Gastrocnemius medialis (tissue), 4 donors: ENCODE data around the gene EML5.

Experiments used
- POLR2A ChIP-seq, 2 donors: fragments of 450-650 bp; IDR thresholded peaks; one replicate each; pipeline ENCODE4 v1.6.1; 2017; ENCODE audit warnings: antibody characterized with exemption in 2 of 2, mild to moderate bottlenecking in 2 of 2, moderate library complexity in 2 of 2
- TF ChIP-seq, protein P1 (sequence below), 5 experiments: fragments of 450-650 bp in 3 of 5; fragments of 200-600 bp in 2 of 5; sonication (generic) in 2 of 5; IDR thresholded peaks in 4 of 5; conservative IDR thresholded peaks in 1 of 5; 1 replicate in 4 of 5; 2 replicates in 1 of 5; pipeline ENCODE4 v1.5.1; 2016 to 2019; ENCODE audit warnings: antibody characterized with exemption in 5 of 5, mild to moderate bottlenecking in 3 of 5, moderate library complexity in 3 of 5

GRCh38 chr14:88612981-88613380, 179.8 kb downstream of the EML5 start:
- TF ChIP-seq, protein P1, sequence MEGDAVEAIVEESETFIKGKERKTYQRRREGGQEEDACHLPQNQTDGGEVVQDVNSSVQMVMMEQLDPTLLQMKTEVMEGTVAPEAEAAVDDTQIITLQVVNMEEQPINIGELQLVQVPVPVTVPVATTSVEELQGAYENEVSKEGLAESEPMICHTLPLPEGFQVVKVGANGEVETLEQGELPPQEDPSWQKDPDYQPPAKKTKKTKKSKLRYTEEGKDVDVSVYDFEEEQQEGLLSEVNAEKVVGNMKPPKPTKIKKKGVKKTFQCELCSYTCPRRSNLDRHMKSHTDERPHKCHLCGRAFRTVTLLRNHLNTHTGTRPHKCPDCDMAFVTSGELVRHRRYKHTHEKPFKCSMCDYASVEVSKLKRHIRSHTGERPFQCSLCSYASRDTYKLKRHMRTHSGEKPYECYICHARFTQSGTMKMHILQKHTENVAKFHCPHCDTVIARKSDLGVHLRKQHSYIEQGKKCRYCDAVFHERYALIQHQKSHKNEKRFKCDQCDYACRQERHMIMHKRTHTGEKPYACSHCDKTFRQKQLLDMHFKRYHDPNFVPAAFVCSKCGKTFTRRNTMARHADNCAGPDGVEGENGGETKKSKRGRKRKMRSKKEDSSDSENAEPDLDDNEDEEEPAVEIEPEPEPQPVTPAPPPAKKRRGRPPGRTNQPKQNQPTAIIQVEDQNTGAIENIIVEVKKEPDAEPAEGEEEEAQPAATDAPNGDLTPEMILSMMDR (IDR thresholded peaks at IDR 0.05 in 4 of 5, conservative IDR thresholded peaks at IDR 0.05 in 1 of 5): no peak
- no peak for TF ChIP-seq POLR2A (IDR thresholded peaks at IDR 0.05)
